Endometrium (tissue), 2 donors: ENCODE measurements around the gene CMYA5.
"Not testable (repeated sequence)": the region's sequence is repeated elsewhere in the genome, so short reads cannot be mapped to it uniquely, and the experiment has no call there.

Experiments used
- FAIRE-seq: peaks from 2 replicates; lab custom pipeline; 2012; peaks lifted over from hg19 to GRCh38; lab: Jason Lieb, UNC
- donor health status: control.
- donor health status: control.

The CMYA5 gene

DNA sequence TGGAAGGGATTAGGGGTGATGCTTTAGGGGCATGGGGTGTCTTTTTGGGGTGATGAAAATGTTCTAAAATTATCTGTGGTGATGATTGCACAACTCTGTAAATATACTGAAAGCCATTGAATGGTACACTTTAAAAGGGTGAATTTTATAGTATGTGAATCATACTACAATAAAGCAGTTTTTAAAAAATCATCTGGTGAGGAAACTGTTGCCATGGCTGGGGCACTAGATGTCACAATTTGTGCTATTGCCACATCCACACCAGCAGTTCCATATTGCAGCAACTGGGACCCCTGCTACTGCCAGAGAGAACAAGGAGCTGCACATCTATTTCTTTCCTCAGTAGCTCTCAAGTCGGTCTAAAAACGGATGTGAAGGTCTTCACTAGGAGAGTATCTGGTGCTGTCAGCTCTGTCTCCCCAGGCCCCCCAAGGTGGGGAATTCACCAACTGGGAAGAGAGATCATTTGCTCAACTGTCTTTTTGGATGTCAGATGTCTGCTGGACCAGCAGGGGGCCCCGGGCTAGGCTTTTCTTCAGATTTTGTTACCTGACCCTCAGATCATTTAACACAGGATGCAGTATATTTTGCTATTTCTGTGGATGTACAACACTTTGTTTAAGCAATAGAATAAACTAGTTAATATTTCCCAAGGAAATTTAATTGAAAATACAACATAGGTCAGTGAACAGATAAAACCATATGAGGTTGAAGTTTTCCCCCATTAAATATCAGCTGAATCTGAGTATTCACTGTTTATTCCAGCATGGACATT lies 13.2 kb downstream of the CMYA5 start:
- FAIRE-seq, result no peak

DNA sequence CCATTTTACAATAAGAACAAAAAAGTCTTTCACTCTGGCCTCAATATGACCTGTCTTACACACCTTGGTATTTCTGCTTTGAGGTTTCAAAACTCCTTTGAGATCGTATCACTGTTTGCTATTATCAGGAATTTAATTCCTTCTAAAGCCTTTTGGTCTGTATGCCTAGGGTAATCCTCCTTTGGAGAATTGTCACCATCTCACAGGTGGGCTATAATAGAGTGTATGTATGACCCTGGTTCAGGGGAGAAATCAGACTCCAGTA lies 13.7 kb downstream of the CMYA5 start:
- FAIRE-seq, result no peak

DNA sequence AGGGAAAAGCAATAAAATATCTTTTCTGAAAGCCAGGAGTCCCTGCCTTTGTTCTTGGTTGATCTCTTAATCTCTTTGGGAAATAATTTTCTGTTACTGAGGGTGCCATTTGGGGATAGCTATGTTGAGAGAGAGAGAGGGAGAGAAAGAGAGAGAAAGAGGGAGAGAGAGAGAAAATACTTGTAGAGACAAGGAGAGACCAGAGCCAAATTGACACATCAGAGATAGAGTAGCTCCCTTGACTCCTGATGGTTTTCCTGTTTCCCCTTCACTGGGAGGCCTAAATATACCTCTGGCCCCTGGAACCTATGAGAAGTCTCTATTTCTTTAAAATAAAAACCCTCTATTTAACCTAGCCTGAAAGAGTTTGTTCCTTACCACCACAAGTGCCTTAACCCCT lies 14.9 kb downstream of the CMYA5 start:
- no peak for FAIRE-seq

DNA sequence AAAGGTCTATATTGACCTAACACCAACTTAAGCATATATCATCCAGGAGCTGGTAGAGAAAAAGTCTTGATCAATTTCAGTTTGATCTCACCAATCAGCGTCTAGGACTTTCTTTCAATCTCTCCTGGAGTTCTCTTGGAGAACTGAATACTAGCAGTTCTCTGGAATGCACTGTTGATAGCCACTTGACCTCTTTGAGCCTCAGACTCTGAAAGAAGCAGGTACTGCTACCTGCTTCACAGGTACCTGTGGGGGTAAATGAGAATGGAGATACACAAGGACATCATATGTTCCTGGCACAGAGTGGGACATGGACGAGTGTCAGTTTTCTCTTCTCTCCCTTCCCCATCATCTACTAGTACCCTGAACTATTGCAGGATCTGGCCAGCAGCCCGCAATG lies 16.0 kb downstream of the CMYA5 start:
- FAIRE-seq, result no peak

DNA sequence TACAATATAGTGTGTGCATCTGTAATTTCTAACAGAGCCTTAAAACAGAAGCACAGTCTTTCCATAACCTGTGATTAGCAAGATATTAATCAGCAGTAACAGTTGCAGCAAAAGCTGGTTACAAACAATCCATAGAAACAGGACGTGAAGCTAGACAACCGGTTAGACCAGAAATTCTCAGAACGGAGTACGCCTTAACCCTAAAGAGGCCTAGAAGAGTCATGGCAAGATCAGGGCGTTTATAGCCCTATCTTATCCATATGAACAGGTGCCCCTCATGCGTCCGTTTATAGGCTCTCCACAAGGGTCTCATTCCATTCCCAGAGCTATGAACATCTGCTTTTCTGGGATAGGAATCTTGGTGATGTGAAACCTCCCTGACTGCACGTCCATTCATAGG lies 16.7 kb downstream of the CMYA5 start:
- FAIRE-seq, result not testable (repeated sequence)

DNA sequence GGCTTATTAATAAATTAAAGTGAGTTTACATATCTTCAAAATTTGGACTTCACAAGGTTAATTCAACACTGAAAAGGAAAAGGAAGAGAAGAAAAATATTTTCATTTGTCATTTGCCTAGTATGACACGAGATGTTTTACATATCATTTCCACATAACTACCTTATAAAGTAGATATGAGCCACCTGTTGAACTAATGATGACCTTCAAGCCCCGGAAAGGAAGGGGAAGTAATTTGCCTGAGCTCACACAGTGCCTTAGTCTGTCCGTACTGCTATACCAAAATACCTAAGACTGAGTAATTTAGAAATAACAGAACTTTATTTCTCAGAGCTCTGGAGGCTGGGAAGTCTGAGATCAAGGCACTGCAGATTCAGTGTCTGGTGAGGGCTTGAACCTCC lies 17.9 kb downstream of the CMYA5 start:
- FAIRE-seq, result no peak

DNA sequence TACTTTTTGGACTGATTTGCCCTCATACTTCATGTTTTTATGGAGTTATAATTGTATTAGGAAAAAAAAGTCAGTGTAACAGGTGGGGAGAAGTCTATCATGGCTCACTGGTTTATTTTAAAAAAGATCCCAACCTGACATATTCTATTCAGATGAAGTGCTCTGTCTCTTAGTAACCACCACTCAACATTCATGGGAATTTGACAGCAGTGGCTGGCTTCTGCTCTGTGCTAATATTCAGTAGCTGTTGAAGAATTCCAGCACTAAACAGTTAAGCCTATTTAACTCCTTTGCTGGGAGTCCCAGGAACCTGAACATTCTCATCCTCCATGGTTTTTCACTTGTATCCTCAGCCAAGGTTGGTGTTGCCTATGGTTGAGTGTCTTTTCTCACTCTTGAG lies 23.1 kb downstream of the CMYA5 start:
- no peak for FAIRE-seq

DNA sequence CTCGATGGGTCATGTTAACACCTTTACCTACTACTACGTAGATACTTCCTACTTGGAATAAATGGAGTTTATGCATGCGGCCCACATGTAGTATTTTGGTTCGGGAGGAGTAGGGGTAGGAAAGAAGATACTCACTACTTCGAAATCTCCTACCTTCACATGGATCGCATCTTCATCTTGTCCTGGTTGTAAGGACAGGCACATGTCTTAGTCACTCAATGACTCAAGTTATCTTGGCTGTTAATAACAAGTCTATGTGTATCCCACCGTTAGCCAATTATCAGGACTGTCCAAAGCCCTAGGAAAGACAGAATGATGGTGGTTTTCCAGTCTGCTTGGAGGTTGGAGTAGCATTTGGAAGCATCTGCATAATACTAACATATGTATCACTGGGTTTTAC lies 24.1 kb downstream of the CMYA5 start:
- no peak for FAIRE-seq

DNA sequence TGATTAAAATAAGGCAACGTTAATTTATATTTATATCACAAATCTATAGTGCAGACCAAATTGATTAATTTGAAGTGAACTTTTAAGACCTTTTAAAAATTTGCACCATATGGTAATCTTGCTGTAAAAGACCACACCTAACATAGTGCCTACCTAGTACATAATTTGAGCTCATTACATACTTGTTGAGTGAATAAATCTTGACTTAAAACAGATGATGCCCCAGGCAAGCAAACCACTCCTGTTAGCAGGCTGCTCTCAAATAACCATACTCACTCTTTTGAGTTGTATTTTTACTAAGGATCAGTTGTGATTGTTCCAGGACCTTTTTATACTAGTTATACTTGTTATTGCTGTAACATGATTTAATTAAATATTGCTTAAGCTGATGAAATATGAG lies 27.2 kb downstream of the CMYA5 start:
- FAIRE-seq, result no peak

DNA sequence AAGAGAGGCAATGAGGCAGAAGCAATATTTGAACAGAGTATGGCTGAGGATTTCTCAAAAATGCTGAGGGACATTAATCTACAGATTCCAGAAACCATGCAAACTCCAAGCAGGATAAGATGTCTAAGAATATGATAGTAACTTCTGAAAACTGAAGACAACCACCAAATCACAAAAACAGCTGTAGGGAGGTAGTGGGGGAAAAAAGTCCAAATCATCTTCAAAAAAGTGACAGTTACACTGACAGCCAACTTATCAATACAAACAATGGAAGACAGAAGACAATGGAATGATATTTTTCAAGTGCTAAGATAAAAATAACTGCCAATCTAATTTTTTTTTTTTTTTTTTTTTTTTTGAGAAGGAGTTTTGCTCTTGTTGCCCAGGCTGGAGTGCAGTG lies 30.5 kb downstream of the CMYA5 start:
- no peak for FAIRE-seq

DNA sequence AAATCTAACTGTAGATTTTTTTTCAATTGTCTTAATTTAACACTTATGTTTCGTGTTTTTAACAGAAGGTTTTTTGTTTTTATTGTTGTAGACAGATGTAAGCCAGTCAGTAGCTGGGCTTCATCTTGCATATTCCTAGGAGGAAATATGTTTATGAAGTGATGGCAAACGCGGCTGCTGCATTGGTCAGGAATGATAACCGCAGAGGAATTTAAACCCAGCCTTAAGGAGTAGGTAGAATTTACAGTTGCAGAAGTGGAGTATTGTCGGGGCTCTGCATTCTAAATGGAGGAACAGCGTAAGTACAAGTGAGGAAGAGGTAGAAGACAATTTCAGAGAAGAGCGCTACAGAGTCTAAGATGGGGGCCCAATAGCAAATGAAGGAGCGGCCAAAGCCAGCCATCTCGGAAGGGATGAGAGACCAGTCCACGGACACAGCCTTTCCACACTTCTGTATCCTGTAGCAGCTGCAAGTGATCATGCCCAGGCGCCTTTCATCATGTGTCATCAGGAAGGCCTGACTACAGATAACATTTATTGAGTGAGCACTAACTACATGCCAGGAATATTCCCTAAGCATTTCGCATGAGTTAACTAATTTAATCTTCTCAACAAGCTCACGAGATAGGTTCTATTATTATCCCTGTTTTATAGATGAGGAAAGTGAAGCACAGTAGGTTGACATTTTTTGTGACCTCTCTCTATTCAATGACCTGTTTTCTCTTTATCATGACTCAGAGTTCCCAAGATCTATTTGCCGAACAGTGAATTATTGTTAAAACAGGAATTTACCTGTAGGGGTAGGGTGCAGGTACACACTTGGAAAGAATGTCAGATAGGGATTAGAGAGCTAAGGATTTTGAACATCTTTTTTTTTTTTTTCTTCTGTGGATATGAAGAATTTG lies 38.1 kb downstream of the CMYA5 start:
- no peak for FAIRE-seq

DNA sequence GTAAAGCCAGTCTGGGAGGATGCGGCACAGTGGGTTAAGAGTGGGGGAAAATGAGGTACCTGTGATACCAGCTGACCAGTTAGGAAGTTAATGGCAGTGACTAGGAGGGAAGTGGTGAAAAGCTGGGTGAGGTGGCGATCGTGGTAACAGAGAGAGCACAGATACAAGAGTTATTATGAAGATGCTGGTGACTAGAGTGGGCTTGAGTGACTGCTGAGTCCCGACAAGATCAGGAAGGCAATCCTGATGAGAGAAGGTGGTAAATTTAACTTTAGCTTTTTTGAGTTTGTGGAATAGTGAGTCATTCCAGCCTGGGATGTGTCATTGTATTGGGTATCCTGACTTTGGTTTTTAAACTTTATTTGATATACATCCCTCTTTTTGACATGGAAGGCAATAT lies 38.8 kb downstream of the CMYA5 start:
- FAIRE-seq, result no peak

DNA sequence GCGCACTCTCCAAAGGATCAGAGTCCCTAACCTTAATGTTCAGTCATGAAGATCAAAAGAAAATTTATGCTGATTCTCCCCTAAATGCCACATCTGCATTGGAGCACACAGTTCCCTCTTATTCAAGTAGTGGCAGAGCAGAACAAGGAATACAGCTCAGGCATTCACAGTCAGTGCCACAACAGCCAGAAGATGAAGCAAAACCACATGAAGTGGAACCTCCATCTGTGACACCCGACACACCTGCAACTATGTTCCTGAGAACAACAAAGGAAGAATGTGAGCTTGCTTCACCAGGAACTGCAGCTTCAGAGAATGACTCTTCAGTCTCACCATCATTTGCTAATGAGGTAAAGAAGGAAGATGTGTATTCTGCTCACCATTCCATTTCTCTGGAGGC lies 40.0 kb downstream of the CMYA5 start:
- no peak for FAIRE-seq

DNA sequence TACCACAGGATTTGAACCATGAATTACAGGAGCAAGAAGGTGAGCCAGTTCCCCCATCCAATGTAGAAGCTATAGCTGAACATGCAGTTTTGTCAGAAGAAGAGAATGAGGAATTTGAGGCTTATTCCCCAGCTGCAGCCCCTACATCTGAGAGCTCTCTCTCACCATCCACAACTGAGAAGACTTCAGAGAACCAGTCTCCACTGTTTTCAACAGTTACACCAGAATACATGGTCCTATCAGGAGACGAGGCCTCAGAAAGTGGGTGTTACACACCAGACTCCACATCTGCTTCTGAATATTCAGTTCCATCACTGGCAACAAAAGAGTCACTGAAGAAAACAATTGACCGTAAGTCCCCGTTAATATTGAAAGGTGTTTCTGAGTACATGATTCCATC lies 40.9 kb downstream of the CMYA5 start:
- FAIRE-seq, result no peak

DNA sequence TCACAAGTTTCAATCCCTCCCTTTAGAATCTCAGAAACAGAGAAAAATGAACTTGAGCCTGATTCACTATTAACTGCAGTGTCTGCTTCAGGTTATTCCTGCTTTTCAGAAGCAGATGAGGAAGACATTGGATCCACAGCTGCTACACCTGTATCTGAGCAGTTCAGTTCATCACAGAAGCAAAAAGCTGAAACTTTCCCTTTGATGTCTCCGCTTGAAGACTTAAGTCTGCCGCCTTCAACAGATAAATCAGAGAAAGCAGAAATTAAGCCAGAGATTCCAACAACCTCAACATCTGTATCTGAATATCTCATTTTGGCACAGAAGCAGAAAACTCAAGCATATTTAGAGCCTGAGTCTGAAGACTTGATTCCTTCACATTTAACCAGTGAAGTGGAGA lies 42.1 kb downstream of the CMYA5 start:
- no peak for FAIRE-seq

DNA sequence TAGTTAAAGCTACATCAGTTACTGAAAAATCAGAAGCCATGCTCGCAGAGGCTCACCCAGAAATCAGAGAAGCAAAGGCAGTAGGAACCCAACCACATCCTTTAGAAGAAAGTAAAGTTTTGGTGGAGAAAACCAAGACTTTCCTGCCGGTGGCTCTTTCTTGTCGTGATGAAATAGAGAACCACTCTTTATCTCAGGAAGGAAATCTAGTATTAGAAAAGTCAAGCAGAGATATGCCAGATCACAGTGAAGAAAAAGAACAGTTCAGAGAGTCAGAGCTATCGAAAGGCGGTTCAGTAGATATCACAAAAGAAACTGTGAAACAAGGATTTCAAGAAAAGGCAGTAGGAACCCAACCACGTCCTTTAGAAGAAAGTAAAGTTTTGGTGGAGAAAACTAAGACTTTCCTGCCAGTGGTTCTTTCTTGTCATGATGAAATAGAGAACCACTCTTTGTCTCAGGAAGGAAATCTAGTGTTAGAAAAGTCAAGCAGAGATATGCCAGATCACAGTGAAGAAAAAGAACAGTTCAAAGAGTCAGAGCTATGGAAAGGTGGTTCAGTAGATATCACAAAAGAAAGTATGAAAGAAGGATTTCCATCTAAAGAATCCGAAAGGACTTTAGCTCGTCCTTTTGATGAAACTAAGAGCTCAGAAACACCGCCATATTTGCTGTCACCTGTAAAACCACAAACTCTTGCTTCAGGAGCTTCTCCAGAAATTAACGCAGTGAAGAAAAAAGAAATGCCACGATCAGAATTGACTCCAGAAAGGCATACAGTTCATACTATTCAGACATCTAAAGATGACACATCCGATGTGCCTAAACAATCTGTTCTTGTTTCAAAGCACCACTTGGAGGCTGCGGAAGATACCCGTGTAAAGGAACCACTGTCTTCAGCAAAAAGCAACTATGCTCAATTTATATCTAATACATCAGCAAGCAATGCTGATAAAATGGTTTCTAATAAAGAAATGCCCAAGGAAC lies 47.2 kb downstream of the CMYA5 start:
- no peak for FAIRE-seq

DNA sequence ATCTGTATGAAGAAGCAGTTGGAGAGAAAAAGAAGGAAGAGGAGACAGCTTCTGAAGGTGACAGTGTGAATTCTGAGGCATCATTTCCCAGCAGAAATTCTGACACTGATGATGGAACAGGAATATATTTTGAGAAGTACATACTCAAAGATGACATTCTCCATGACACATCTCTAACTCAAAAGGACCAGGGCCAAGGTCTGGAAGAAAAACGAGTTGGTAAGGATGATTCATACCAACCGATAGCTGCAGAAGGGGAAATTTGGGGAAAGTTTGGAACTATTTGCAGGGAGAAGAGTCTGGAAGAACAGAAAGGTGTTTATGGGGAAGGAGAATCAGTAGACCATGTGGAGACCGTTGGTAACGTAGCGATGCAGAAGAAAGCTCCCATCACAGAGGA lies 48.7 kb downstream of the CMYA5 start:
- no peak for FAIRE-seq

DNA sequence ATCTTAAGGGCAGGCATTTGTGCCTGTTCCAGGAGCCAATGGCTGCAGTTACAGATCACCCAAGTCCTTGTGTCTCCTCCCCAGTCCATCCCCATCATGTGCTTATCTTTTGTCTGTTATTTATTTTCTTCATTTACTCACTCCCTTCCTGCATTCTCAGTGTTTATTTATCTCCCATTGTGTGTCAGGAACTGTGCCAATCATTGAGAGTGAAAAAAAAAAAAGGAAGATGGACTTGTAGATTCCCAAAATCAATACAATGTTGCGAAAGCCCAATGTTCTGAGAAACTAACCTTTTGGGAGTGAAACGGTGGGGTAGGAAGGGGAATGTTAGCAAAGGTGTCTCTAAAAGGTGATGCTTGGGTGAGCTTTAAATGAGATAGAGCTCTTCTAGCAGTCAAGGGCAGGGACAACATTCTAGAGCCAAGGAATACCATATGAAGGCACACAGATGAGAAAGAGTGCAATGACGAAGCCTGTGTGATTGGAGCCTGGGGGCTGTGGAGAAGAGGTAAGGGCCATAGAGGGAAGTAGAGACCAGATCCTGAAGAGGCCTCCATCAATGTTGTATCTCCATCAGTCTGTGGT lies 53.0 kb downstream of the CMYA5 start:
- FAIRE-seq, result no peak

DNA sequence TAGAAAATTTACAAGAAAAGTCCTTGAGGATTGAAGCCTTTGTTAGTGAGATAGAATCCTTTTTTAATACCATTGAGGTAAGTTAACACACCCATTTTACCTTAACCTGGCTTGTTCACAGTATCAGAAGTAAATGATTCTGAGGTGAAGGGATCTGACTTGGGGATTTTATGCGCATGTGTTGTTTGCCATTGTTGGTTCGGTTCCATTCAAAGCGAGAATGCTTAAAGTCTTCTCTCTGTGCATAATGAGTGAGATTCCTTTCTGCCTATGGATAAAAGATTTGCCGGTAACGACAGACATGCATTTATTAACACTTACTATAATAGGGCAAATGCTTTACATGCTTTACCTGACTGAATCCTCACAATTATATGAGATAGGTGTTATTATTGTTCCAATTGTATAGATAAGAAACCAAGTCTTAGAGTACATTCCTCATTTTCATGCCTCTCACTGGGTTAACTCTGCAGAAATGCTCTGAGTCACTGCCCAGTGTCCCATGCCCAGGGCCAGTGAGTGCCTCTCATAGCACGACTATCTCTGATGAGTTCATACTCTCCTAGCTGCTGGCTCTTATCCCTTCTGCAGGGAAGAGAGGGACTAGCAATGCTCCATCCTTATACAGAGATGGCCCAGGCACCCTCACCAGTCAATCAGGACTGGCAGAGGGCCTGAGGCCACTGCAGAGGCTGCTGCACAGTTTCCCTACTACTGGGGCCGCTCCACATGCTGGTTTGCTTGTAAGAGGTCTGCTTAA lies 54.4 kb downstream of the CMYA5 start:
- FAIRE-seq, result no peak

DNA sequence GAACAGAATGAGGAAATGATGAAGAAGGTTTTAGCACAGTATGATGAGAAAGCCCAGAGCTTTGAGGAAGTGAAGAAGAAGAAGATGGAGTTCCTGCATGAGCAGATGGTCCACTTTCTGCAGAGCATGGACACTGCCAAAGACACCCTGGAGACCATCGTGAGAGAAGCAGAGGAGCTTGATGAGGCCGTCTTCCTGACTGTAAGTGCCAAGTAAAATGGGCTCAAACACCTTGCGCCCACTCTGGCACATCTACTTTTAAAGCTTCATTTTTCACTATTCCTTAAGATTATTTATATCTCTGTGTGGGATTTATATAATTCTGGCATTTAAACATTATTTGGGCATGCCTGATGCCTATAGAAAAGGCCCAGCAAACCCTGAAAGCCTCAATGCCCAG lies 55.6 kb downstream of the CMYA5 start:
- no peak for FAIRE-seq
